Omental fat pad (tissue), 4 donors: ENCODE data around the gene CCDC120. TPM values are rescaled to one million over a fixed set of nuclear protein-coding genes. Genes with fewer than 3 reads are reported as not detected.

Experiments used
- ATAC-seq: fragments of 150-250 bp; one replicate; pipeline ENCODE4 v1.9.1; 2016; ENCODE audit warnings: mild to moderate bottlenecking, moderate library complexity; ENCODE audit not compliant: low FRiP score
- DNase-seq: peaks from one replicate; pipeline ENCODE4 v3.0.0-alpha.2; 2019; ENCODE audit warnings: low spot score
- CTCF ChIP-seq, 3 donors: fragments of 450-650 bp; IDR thresholded peaks; one replicate each; pipeline ENCODE4 v1.5.1; 2016 to 2017; ENCODE audit warnings: antibody characterized with exemption in 3 of 3, mild to moderate bottlenecking in 3 of 3, moderate library complexity in 2 of 3
- total RNA-seq, 4 donors: library from RNA; depleted of rRNA; stranded (reverse); fragments of >200 nt; gene quantifications; one replicate each; pipeline ENCODE4 v1.1.0, GENCODE V29; 2016

CCDC120 gene
- total RNA-seq, 4 donors from 2014 or later: 1.1 to 3.2 (median 2.5) TPM

- peak; percentile 89 for ATAC-seq
- TF ChIP-seq CTCF (IDR thresholded peaks at IDR 0.05): no peak
- peak; percentile 37 for DNase-seq
These were observed 5.4 kb upstream of the CCDC120 start for GRCh38 chrX:49053223-49054072.

GRCh38 chrX:49054073-49054762 is 4.6 kb upstream of the CCDC120 start:
- TF ChIP-seq CTCF (IDR thresholded peaks at IDR 0.05): no peak
- ATAC-seq (no peak), DNase-seq (no peak)

GRCh38 chrX:49059201-49059600 is 402 bp downstream of the CCDC120 start:
- no peak for TF ChIP-seq CTCF (IDR thresholded peaks at IDR 0.05)
- peak; percentile 29 for ATAC-seq
- no peak for DNase-seq

GRCh38 chrX:49059681-49060085 is 884 bp downstream of the CCDC120 start:
- DNase-seq: no peak
- ATAC-seq: peak; percentile 37

GRCh38 chrX:49060914-49061313 is 2.1 kb downstream of the CCDC120 start:
- no peak for ATAC-seq
- TF ChIP-seq CTCF (IDR thresholded peaks at IDR 0.05): no peak
- DNase-seq: no peak

More at GRCh38 chrX:49059681-49060085, 884 bp downstream of the CCDC120 start:
- TF ChIP-seq CTCF (IDR thresholded peaks at IDR 0.05): no peak

GRCh38 chrX:49061490-49061889 is 2.7 kb downstream of the CCDC120 start:
- no peak for DNase-seq
- ATAC-seq: no peak
- no peak for TF ChIP-seq CTCF (IDR thresholded peaks at IDR 0.05)
